Mammary epithelial cell (primary cell): ENCODE results near the gene IP6K3.

ENCODE experiments used
- CTCF ChIP-seq, 2 donors: IDR thresholded peaks in 1 of 2; conservative IDR thresholded peaks in 1 of 2; 2 replicates each; pipeline ENCODE4 v1.5.1; 2011 to 2012; ENCODE audit warnings: inconsistent platforms in 2 of 2, low read length in 2 of 2, mild to moderate bottlenecking in 2 of 2, control low read depth in 1 of 2, low read depth in 1 of 2; ENCODE audit not compliant: insufficient read depth in 1 of 2; ENCODE audit errors: extremely low read depth in 1 of 2
- EZH2 ChIP-seq: IDR thresholded peaks from 2 replicates; pipeline ENCODE4 v1.6.1; 2012; ENCODE audit warnings: low read length, inconsistent platforms, borderline replicate concordance

- TF ChIP-seq CTCF (conservative IDR thresholded peaks at IDR 0.05 in 1 of 2, IDR thresholded peaks at IDR 0.05 in 1 of 2; ENCODE audit: extremely low read depth in 1 of 2, insufficient read depth in 1 of 2, low read depth in 1 of 2, low read length in 2 of 2), result no peak
- no peak for TF ChIP-seq EZH2
These were observed 51.2 kb downstream of the IP6K3 start for GRCh38 chr6:33695451-33695887.
